NCI-H2196 treated with DMSO at 0.1 percent for 48 hours (cell line): ENCODE data around the gene SP1.
"Not testable (repeated sequence)": the region's sequence is repeated elsewhere in the genome, so short reads cannot be mapped to it uniquely, and the experiment has no call there.

Source experiments
- DNase-seq: peaks from one replicate; lab custom pipeline; 2025; ENCODE audit not compliant: unreplicated experiment; lab: John Stamatoyannopoulos, UW

Gene SP1

GRCh38 chr12:53410951-53411350, 31.0 kb downstream of the SP1 start:
- DNase-seq, result no peak

- no peak for DNase-seq
Observed at GRCh38 chr12:53413485-53414204, 33.7 kb downstream of the SP1 start.

- DNase-seq, result no peak
Observed at GRCh38 chr12:53414756-53415417, 34.9 kb downstream of the SP1 start.

GRCh38 chr12:53415752-53416389, 35.9 kb downstream of the SP1 start:
- not testable (repeated sequence) for DNase-seq

- DNase-seq, result not testable (repeated sequence)
Observed at GRCh38 chr12:53417291-53417816, 37.4 kb downstream of the SP1 start.

- DNase-seq, result no peak
Observed at GRCh38 chr12:53418221-53418620, 38.2 kb downstream of the SP1 start.

- DNase-seq, result no peak
Observed at GRCh38 chr12:53419756-53420155, 39.8 kb downstream of the SP1 start.

GRCh38 chr12:53422247-53422646, 42.3 kb downstream of the SP1 start:
- DNase-seq, result not testable (repeated sequence)

- DNase-seq, result no peak
Observed at GRCh38 chr12:53423597-53423996, 43.6 kb downstream of the SP1 start, which contains the start of gene AMHR2. Gene AMHR2 (plus strand): TSS chr12:53423855. CDS start chr12:53423935, 80 bp downstream.

- DNase-seq, result no peak
Observed at GRCh38 chr12:53424626-53425514, 44.9 kb downstream of the SP1 start.

- no peak for DNase-seq
Observed at GRCh38 chr12:53425515-53426150, 45.7 kb downstream of the SP1 start.

- no peak for DNase-seq
Observed at GRCh38 chr12:53427905-53428594, 48.1 kb downstream of the SP1 start.

GRCh38 chr12:53428741-53429140, 48.8 kb downstream of the SP1 start:
- DNase-seq, result no peak

GRCh38 chr12:53430116-53430515, 50.1 kb downstream of the SP1 start:
- no peak for DNase-seq

GRCh38 chr12:53431187-53431586, 51.2 kb downstream of the SP1 start:
- no peak for DNase-seq

- not testable (repeated sequence) for DNase-seq
Observed at GRCh38 chr12:53435326-53435725, 55.4 kb downstream of the SP1 start.

- not testable (repeated sequence) for DNase-seq
Observed at GRCh38 chr12:53439582-53439981, 59.6 kb downstream of the SP1 start.

GRCh38 chr12:53441040-53441833, 61.3 kb downstream of the SP1 start, which contains the start of gene PRR13:
Gene PRR13 (plus strand): TSS chr12:53441734. CDS start chr12:53442715, 981 bp downstream.
- peak; percentile 98 for DNase-seq

GRCh38 chr12:53443955-53444354, 64.0 kb downstream of the SP1 start:
- no peak for DNase-seq
